Measurements from ENCODE around the gene QPCT. TPM values are rescaled to one million over a fixed set of nuclear protein-coding genes. Genes with fewer than 3 reads are reported as not detected.

QPCT gene
- total and polyA plus RNA-seq, 2 experiments from 2014 or later: 13.2 TPM

DNA sequence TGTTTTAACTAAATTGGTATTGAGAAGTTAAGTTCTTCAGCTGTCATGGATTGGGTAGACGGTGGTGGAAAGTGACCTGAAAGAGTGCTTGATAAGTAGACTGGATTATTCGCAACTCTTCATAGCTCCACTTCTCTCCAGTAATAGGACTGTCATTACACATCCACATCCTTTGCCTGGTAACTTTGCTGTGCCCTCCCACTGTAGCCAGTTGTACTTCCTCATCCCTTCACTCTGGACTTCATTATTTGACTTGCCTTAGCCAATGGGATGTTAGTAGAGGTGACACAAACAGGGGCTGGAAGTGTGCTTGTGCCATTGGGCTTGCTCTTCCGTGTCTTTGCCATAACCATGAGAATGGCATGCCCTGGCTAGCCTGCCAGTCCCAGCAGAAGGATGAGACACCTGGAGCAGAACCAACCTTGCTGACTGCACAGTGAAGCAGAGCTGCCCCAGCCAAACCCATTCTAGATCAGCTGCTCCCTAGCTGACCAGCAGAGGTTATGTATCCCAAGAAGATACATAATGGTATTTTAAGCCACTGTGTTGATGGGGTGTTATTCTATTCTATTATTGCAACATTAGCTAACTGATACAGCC is 16.9 kb downstream of the QPCT start (continued):
- TF ChIP-seq, protein P1, sequence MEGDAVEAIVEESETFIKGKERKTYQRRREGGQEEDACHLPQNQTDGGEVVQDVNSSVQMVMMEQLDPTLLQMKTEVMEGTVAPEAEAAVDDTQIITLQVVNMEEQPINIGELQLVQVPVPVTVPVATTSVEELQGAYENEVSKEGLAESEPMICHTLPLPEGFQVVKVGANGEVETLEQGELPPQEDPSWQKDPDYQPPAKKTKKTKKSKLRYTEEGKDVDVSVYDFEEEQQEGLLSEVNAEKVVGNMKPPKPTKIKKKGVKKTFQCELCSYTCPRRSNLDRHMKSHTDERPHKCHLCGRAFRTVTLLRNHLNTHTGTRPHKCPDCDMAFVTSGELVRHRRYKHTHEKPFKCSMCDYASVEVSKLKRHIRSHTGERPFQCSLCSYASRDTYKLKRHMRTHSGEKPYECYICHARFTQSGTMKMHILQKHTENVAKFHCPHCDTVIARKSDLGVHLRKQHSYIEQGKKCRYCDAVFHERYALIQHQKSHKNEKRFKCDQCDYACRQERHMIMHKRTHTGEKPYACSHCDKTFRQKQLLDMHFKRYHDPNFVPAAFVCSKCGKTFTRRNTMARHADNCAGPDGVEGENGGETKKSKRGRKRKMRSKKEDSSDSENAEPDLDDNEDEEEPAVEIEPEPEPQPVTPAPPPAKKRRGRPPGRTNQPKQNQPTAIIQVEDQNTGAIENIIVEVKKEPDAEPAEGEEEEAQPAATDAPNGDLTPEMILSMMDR (conservative IDR thresholded peaks at IDR 0.05; ENCODE audit: low read depth in 2 of 2): no peak
- TF ChIP-seq CREB1 (CRISPR knock-in tag; IDR thresholded peaks at IDR 0.05; ENCODE audit: low read depth): no peak
- TF ChIP-seq, protein P2, sequence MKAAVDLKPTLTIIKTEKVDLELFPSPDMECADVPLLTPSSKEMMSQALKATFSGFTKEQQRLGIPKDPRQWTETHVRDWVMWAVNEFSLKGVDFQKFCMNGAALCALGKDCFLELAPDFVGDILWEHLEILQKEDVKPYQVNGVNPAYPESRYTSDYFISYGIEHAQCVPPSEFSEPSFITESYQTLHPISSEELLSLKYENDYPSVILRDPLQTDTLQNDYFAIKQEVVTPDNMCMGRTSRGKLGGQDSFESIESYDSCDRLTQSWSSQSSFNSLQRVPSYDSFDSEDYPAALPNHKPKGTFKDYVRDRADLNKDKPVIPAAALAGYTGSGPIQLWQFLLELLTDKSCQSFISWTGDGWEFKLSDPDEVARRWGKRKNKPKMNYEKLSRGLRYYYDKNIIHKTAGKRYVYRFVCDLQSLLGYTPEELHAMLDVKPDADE (IDR thresholded peaks at IDR 0.05): no peak
- TF ChIP-seq ZNF331 (CRISPR knock-in tag; IDR thresholded peaks at IDR 0.05; ENCODE audit: low read depth): no peak
- TF ChIP-seq NANOG (IDR thresholded peaks at IDR 0.05; ENCODE audit: borderline replicate concordance): no peak
- TF ChIP-seq, protein P3, sequence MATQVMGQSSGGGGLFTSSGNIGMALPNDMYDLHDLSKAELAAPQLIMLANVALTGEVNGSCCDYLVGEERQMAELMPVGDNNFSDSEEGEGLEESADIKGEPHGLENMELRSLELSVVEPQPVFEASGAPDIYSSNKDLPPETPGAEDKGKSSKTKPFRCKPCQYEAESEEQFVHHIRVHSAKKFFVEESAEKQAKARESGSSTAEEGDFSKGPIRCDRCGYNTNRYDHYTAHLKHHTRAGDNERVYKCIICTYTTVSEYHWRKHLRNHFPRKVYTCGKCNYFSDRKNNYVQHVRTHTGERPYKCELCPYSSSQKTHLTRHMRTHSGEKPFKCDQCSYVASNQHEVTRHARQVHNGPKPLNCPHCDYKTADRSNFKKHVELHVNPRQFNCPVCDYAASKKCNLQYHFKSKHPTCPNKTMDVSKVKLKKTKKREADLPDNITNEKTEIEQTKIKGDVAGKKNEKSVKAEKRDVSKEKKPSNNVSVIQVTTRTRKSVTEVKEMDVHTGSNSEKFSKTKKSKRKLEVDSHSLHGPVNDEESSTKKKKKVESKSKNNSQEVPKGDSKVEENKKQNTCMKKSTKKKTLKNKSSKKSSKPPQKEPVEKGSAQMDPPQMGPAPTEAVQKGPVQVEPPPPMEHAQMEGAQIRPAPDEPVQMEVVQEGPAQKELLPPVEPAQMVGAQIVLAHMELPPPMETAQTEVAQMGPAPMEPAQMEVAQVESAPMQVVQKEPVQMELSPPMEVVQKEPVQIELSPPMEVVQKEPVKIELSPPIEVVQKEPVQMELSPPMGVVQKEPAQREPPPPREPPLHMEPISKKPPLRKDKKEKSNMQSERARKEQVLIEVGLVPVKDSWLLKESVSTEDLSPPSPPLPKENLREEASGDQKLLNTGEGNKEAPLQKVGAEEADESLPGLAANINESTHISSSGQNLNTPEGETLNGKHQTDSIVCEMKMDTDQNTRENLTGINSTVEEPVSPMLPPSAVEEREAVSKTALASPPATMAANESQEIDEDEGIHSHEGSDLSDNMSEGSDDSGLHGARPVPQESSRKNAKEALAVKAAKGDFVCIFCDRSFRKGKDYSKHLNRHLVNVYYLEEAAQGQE (IDR thresholded peaks at IDR 0.05; ENCODE audit: unreplicated experiment): no peak
- TF ChIP-seq EZH2 (IDR thresholded peaks at IDR 0.05; ENCODE audit: low read depth, unreplicated experiment): no peak

DNA sequence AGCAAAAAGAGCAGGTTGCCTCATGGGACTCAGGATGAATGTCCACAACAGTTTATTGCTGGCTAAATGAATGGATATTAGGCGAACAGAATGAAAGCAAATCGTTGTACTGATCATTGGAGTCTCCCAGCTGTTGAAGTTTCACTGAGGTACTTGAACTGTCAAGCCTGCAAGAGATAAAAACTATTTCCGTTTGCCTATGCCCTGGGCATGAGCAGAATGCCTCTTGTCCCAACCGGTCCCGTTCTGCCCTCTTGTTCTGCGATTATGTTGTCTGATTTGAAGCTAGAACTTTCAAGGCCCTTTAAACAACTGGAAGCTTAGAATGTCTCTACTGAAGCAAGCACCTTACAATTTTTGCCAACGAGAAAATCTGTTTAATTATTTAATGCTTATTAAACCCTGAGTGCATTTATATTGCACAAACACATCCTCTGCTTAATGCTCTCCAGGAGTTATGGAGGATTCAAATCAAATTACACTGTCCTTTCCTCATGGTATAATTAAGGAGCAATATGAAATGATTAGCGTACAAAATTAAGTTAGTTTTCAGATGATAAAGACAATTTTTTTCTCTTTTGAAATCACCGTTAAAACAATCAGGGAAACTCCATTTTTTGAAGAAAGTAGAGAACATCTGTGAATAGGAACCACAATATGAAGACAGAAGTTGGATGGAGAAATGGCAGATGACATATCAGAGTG is 17.7 kb downstream of the QPCT start:
- Histone ChIP-seq H3K27ac (ENCODE audit: low read depth) (no peak overlapping the region), H3K4me2 (no peak overlapping the region)
- DNase-seq (ENCODE audit: low spot score): no peak

More for the DNA sequence above, 17.7 kb downstream of the QPCT start:
- no peak overlapping the region for H3K4me3 Mint-ChIP-seq
- H3K4me3 ChIP-seq: no peak overlapping the region
- no peaks in the 10 kb centered on the region for H3K4me1 ChIP-seq (ENCODE audit: insufficient read depth)
- H3K27ac Mint-ChIP-seq: no peak overlapping the region
- H3K9me2 ChIP-seq (ENCODE audit: insufficient read depth): no peaks in the 10 kb centered on the region
- ATAC-seq: no peak
- TF ChIP-seq STAT1 (IDR thresholded peaks at IDR 0.05; ENCODE audit: unreplicated experiment) (no peak), ZNF114 (CRISPR knock-in tag; IDR thresholded peaks at IDR 0.05) (no peak), NANOG (IDR thresholded peaks at IDR 0.05; ENCODE audit: borderline replicate concordance) (no peak)
- TF ChIP-seq, protein P3 (IDR thresholded peaks at IDR 0.05; ENCODE audit: unreplicated experiment): no peak
- no peaks in the 10 kb centered on the region for H3K36me3 ChIP-seq (ENCODE audit: insufficient read depth)
- H3F3A ChIP-seq (replicated peaks; ENCODE audit: low read depth): no peaks in the 10 kb centered on the region
- H3K79me2 ChIP-seq (replicated peaks; ENCODE audit: insufficient read depth): no peaks in the 10 kb centered on the region
- no peaks in the 10 kb centered on the region for H4K20me1 ChIP-seq (replicated peaks; ENCODE audit: insufficient read depth)
- peaks cover 3% of the 10 kb centered on the region for H3K27me3 Mint-ChIP-seq (ENCODE audit: insufficient read depth, low read depth, poor library complexity)
- H3K36me3 Mint-ChIP-seq (ENCODE audit: low read depth): no peaks in the 10 kb centered on the region
- H3K27me3 ChIP-seq (ENCODE audit: insufficient read depth): no peaks in the 10 kb centered on the region
- H2AFZ ChIP-seq: no peak overlapping the region
- peaks cover 2% of the 10 kb centered on the region; the same call in 1 of the 3 replicates for H3K4me1 Mint-ChIP-seq
- H3K9me3 Mint-ChIP-seq: no peaks in the 10 kb centered on the region

Measured in GM23338 (cell line).